ENCODE measurements around the gene CLCA2. TPM values are rescaled to one million over a fixed set of nuclear protein-coding genes. Genes with fewer than 3 reads are reported as not detected.

CLCA2 gene
- total and polyA plus RNA-seq, 2 of the 8 experiments (the other 6 are each of a cell fraction or from before 2014, with no cell fraction given), result not detected

- TF ChIP-seq MAFK (IDR thresholded peaks at IDR 0.05; ENCODE audit: low read depth, low read length) (no peak), ATF2 (IDR thresholded peaks at IDR 0.05; ENCODE audit: low read length) (no peak), NRF1 (IDR thresholded peaks at IDR 0.05; ENCODE audit: low read depth, low read length) (no peak), BRCA1 (IDR thresholded peaks at IDR 0.05; ENCODE audit: low read depth, low read length) (no peak), POLR2A (IDR thresholded peaks at IDR 0.05; ENCODE audit: control extremely low read depth in 1 of 2, low read depth in 2 of 2, low read length in 2 of 2) (peak in 1 of 2 experiments; percentile 62; a peak in 2 of 3 replicates), SIN3A (conservative IDR thresholded peaks at IDR 0.05 in 1 of 2, IDR thresholded peaks at IDR 0.05 in 1 of 2; ENCODE audit: low read depth in 1 of 2, low read length in 2 of 2) (peak in 1 of 2 experiments; percentile 86; a peak in 2 of 4 replicates), TBP (IDR thresholded peaks at IDR 0.05; ENCODE audit: low read depth, low read length) (peak; percentile 50; the same call in 1 of the 2 replicates), BCL11A (IDR thresholded peaks at IDR 0.05; ENCODE audit: low read depth in 2 of 2, low read length in 2 of 2) (no peak), TAF1 (IDR thresholded peaks at IDR 0.05; ENCODE audit: low read depth, low read length) (peak; percentile 64; the same call in 1 of the 2 replicates), RXRA (IDR thresholded peaks at IDR 0.05; ENCODE audit: insufficient read depth, low read depth, low read length) (no peak), TEAD4 (IDR thresholded peaks at IDR 0.05; ENCODE audit: low read depth, low read length) (peak; percentile 51), SP2 (IDR thresholded peaks at IDR 0.05; ENCODE audit: low read length) (no peak), JUND (IDR thresholded peaks at IDR 0.05; ENCODE audit: low read length) (0 out of 2 replicates have a peak, but pooled peaks have one; percentile 6), POLR2AphosphoS5 (IDR thresholded peaks at IDR 0.05; ENCODE audit: low read depth, low read length) (peak; percentile 55; the same call in 1 of the 2 replicates), BACH1 (IDR thresholded peaks at IDR 0.05; ENCODE audit: low read length) (0 out of 2 replicates have a peak, but pooled peaks have one; percentile 26), TAF7 (optimal IDR thresholded peaks at IDR 0.05; ENCODE audit: borderline replicate concordance, low read depth, low read length) (no peak), SAP30 (IDR thresholded peaks at IDR 0.05; ENCODE audit: insufficient read depth, insufficient replicate concordance, low read length) (peak; percentile 88), CREB1 (IDR thresholded peaks at IDR 0.05) (peak; percentile 93), SIX5 (IDR thresholded peaks at IDR 0.05; ENCODE audit: low read depth, low read length) (no peak), PHF8 (conservative IDR thresholded peaks at IDR 0.05; ENCODE audit: low read depth, low read length) (peak; percentile 76; the same call in 1 of the 2 replicates)
- TF ChIP-seq, protein P1, sequence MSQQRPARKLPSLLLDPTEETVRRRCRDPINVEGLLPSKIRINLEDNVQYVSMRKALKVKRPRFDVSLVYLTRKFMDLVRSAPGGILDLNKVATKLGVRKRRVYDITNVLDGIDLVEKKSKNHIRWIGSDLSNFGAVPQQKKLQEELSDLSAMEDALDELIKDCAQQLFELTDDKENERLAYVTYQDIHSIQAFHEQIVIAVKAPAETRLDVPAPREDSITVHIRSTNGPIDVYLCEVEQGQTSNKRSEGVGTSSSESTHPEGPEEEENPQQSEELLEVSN (IDR thresholded peaks at IDR 0.05), result peak; percentile 39; the same call in 1 of the 2 replicates
- TF ChIP-seq, protein P2, sequence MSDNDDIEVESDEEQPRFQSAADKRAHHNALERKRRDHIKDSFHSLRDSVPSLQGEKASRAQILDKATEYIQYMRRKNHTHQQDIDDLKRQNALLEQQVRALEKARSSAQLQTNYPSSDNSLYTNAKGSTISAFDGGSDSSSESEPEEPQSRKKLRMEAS (IDR thresholded peaks at IDR 0.05), result peak; percentile 26; the same call in 1 of the 2 replicates
Measured at GRCh38 chr1:86395751-86396497, 28.0 kb upstream of the CLCA2 start, which contains the start of gene ODF2L (continued).

Data from H1 (cell line).